ENCODE measurements around the gene NUMB. TPM values are rescaled to one million over a fixed set of nuclear protein-coding genes. Genes with fewer than 3 reads are reported as not detected.

NUMB gene
- total RNA-seq, 1 donor from 2014 or later = 218 TPM

DNA sequence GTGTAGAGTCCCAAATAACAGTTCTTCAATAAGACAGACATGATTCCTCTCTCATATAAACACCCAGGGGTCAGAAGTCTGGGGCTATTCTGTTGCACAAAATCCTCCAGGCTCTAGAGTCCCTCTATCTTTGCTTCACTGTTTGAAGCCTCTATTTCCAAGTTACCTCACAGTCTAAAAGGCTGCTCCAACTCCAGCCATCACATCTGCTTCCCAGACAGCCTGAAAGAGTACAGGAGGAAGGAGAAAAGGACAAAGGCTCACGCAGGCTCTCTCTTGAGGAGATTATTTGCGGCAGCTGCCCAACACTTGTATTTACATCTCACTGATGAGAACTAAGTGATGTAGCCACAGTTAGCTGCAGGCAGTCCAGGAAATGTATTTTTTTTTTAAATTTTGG lies 214.6 kb downstream of the NUMB start:
- Mint-ChIP-seq H3K9me3 (ENCODE audit: unreplicated experiment) (peaks cover 7% of the 10 kb centered on the region), H3K27me3 (ENCODE audit: unreplicated experiment) (peaks cover 18% of the 10 kb centered on the region), H3K4me1 (ENCODE audit: unreplicated experiment) (peaks cover 7% of the 10 kb centered on the region), H3K27ac (ENCODE audit: unreplicated experiment) (no peak overlapping the region), H3K36me3 (ENCODE audit: low read depth, unreplicated experiment) (no peaks in the 10 kb centered on the region), H3K4me3 (ENCODE audit: unreplicated experiment) (no peak overlapping the region)
- DNase-seq (ENCODE audit: low spot score) = no peak
- TF ChIP-seq, protein P1, sequence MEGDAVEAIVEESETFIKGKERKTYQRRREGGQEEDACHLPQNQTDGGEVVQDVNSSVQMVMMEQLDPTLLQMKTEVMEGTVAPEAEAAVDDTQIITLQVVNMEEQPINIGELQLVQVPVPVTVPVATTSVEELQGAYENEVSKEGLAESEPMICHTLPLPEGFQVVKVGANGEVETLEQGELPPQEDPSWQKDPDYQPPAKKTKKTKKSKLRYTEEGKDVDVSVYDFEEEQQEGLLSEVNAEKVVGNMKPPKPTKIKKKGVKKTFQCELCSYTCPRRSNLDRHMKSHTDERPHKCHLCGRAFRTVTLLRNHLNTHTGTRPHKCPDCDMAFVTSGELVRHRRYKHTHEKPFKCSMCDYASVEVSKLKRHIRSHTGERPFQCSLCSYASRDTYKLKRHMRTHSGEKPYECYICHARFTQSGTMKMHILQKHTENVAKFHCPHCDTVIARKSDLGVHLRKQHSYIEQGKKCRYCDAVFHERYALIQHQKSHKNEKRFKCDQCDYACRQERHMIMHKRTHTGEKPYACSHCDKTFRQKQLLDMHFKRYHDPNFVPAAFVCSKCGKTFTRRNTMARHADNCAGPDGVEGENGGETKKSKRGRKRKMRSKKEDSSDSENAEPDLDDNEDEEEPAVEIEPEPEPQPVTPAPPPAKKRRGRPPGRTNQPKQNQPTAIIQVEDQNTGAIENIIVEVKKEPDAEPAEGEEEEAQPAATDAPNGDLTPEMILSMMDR (IDR thresholded peaks at IDR 0.05; ENCODE audit: unreplicated experiment) = no peak

GRCh38 chr14:73243341-73243740 lies 215.0 kb downstream of the NUMB start:
- peaks cover 7% of the 10 kb centered on the region for H3K4me1 Mint-ChIP-seq (ENCODE audit: unreplicated experiment)
- H3K27ac Mint-ChIP-seq (ENCODE audit: unreplicated experiment) = no peak overlapping the region
- TF ChIP-seq, protein P1 (IDR thresholded peaks at IDR 0.05; ENCODE audit: unreplicated experiment) = no peak
- no peaks in the 10 kb centered on the region for H3K36me3 Mint-ChIP-seq (ENCODE audit: low read depth, unreplicated experiment)
- no peak for DNase-seq (ENCODE audit: low spot score)
- H3K9me3 Mint-ChIP-seq (ENCODE audit: unreplicated experiment) = peaks cover 7% of the 10 kb centered on the region
- H3K27me3 Mint-ChIP-seq (ENCODE audit: unreplicated experiment) = peaks cover 18% of the 10 kb centered on the region
- H3K4me3 Mint-ChIP-seq (ENCODE audit: unreplicated experiment) = no peak overlapping the region

DNA sequence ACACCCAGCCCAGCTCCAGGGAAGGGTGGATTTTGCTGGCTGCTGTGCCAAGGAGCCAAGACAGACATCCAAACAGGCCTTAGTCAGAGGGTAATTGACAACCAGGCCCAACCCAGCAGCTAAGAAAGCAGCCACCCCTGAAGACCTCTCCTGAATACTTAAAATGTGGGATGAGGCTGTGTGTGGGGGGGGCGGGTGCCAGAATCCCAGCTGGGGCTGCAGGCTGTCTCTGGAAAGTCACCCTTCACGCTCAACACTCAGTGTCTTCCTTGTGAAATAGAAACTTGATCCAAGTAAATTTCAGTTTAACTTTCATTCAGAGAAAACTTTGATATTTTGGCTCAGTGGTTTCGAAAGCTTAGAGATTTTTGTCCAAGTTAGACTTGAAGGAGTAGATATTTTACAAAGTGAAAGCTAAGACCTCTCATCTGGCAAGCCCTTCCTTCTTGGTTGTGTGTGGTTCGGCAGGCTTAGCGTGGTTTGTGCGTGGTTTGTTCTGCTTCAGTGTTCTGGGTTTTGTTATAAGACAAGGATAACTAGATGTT lies 215.9 kb downstream of the NUMB start:
- H3K27me3 Mint-ChIP-seq (ENCODE audit: unreplicated experiment) = peaks cover 18% of the 10 kb centered on the region
- peaks cover under 1% of the 10 kb centered on the region for H3K9me3 Mint-ChIP-seq (ENCODE audit: unreplicated experiment)
- peaks cover 7% of the 10 kb centered on the region for H3K4me1 Mint-ChIP-seq (ENCODE audit: unreplicated experiment)
- no peak overlapping the region for H3K4me3 Mint-ChIP-seq (ENCODE audit: unreplicated experiment)
- no peak overlapping the region for H3K27ac Mint-ChIP-seq (ENCODE audit: unreplicated experiment)
- DNase-seq (ENCODE audit: low spot score) = no peak
- TF ChIP-seq, protein P1 (IDR thresholded peaks at IDR 0.05; ENCODE audit: unreplicated experiment) = no peak
- H3K36me3 Mint-ChIP-seq (ENCODE audit: low read depth, unreplicated experiment) = no peaks in the 10 kb centered on the region

DNA sequence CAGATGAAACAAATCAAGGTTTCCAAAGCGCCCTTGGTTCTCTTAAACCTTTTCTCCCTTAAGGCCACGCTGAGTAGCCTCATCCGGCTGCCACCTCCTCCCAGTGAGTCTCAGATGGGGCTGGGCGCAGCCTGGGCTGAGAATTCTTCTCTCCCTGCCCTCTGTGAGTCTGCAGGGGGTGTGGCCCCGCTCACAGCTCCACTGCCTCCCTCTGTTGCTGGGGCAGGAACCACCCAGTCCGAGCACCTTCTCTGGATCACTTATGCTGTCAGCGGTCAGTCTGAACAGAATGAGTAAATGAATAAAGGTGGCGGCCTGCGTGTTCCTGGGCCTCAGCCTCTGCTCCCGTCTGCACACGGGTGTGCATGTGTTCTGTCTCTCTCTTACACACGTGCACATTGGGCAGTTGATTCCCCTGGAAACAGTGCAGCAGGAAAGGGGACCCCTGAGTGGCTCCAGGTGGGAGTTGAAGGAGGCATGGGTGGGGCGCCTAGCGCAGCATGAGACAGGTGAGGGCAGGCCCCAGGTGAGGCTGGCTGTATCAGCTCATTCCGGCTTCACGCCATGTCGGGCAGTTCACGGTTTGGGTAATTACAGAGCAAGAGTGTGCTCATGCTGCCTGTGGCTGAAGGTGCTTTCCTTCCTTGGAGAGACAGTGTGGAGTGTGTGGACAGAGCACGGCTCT lies 216.7 kb downstream of the NUMB start:
- Mint-ChIP-seq H3K4me1 (ENCODE audit: unreplicated experiment) (peaks cover 6% of the 10 kb centered on the region), H3K36me3 (ENCODE audit: low read depth, unreplicated experiment) (peaks cover 5% of the 10 kb centered on the region), H3K4me3 (ENCODE audit: unreplicated experiment) (no peak overlapping the region), H3K9me3 (ENCODE audit: unreplicated experiment) (no peaks in the 10 kb centered on the region), H3K27ac (ENCODE audit: unreplicated experiment) (no peak overlapping the region), H3K27me3 (ENCODE audit: unreplicated experiment) (peaks cover 23% of the 10 kb centered on the region)
- DNase-seq (ENCODE audit: low spot score) = no peak
- TF ChIP-seq, protein P1 (IDR thresholded peaks at IDR 0.05; ENCODE audit: unreplicated experiment) = no peak

- H3K27me3 Mint-ChIP-seq (ENCODE audit: unreplicated experiment) = peaks cover 28% of the 10 kb centered on the region
- DNase-seq (ENCODE audit: low spot score) = no peak
- H3K4me1 Mint-ChIP-seq (ENCODE audit: unreplicated experiment) = peaks cover 9% of the 10 kb centered on the region
- no peaks in the 10 kb centered on the region for H3K9me3 Mint-ChIP-seq (ENCODE audit: unreplicated experiment)
- peaks cover 5% of the 10 kb centered on the region for H3K36me3 Mint-ChIP-seq (ENCODE audit: low read depth, unreplicated experiment)
- no peak overlapping the region for H3K27ac Mint-ChIP-seq (ENCODE audit: unreplicated experiment)
- TF ChIP-seq, protein P1 (IDR thresholded peaks at IDR 0.05; ENCODE audit: unreplicated experiment) = no peak
- no peak overlapping the region for H3K4me3 Mint-ChIP-seq (ENCODE audit: unreplicated experiment)
Measured at GRCh38 chr14:73240816-73241480, 217.4 kb downstream of the NUMB start.

All from endothelial cell (in vitro differentiated cells).